Measurements from ENCODE around the gene MYO3A.

Gene MYO3A

DNA sequence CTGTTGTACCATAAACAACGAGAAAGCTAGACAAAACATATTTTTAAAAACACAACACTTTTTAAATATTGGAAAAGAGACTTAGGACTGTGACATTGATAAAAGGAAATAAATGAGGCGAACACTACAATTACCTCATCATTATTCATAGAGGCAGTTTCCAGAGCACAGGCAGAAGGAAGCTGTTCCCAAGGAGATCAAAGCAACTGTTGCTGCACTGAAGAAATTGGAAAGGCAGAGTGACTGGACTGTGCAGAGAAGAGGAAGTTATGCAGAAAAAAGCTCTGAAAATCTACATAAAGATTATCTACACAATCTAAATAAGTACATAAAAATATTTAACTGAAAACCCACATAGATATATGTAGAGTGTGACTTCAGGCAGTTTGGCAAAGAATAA is 32.8 kb downstream of the MYO3A start:
- in situ Hi-C loops (cut with HindIII; ENCODE audit: low sequenced_read_pairs): no loop called here
- no peak for DNase-seq (ENCODE audit: low read depth)
- H3K4me3 ChIP-seq (ENCODE audit: low read depth, low read length): no peak overlapping the region
- TF ChIP-seq, protein P1, sequence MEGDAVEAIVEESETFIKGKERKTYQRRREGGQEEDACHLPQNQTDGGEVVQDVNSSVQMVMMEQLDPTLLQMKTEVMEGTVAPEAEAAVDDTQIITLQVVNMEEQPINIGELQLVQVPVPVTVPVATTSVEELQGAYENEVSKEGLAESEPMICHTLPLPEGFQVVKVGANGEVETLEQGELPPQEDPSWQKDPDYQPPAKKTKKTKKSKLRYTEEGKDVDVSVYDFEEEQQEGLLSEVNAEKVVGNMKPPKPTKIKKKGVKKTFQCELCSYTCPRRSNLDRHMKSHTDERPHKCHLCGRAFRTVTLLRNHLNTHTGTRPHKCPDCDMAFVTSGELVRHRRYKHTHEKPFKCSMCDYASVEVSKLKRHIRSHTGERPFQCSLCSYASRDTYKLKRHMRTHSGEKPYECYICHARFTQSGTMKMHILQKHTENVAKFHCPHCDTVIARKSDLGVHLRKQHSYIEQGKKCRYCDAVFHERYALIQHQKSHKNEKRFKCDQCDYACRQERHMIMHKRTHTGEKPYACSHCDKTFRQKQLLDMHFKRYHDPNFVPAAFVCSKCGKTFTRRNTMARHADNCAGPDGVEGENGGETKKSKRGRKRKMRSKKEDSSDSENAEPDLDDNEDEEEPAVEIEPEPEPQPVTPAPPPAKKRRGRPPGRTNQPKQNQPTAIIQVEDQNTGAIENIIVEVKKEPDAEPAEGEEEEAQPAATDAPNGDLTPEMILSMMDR (IDR thresholded peaks at IDR 0.05; ENCODE audit: low read depth, low read length, missing control alignments): no peak

DNA sequence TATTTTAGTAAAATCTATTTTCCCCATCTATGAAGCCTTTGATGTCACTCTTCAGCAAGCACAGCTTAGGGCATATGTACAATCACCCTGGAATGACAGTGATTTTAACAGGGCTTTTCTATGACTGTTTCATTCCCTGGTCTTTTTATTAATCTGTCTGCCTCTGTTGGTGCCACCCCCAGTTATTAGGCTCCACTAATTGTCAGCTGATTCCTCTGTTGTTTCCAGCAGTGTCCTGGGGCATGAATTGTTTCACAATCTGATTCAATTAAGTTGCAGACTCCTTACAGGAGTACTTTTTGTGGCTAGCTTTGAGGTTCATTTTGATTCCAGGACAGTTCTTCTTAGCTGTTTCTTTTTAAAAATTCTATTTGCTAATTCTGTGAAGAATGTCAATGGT is 38.6 kb downstream of the MYO3A start:
- no peak for DNase-seq (ENCODE audit: low read depth)
- TF ChIP-seq, protein P1 (IDR thresholded peaks at IDR 0.05; ENCODE audit: low read depth, low read length, missing control alignments): no peak
- in situ Hi-C loops (cut with HindIII; ENCODE audit: low sequenced_read_pairs): no loop called here

DNA sequence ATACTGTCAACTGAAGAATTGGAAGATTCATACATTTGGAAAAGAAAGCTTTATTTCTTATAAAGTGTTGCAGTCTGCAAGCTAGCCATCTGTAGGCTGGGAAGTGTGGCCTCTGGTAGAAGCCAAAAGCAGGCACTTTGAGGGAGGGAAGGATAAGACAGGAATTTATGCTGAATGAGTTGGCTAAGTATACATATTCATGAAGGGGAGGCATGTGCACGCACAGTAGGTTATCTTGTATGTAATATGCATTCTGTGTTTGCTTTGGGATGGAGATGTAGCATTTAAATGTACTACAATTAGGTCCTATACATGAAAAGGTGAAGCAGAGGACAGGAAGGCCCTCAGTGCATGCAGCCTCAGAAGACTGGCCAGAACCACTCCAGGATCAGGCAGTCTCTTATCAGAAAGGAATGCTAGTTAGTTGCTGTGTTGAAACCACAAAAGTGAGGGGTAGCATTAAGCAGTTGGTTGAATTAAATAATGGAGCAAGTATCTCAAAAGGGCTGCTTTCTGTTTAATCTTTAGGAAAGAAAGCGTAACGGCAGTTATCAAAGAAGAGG is 40.9 kb downstream of the MYO3A start:
- H3K4me3 ChIP-seq (ENCODE audit: low read depth, low read length): no peak overlapping the region
- peak; percentile 8 for DNase-seq (ENCODE audit: low read depth)
- TF ChIP-seq, protein P1 (IDR thresholded peaks at IDR 0.05; ENCODE audit: low read depth, low read length, missing control alignments): no peak
- in situ Hi-C loops (cut with HindIII; ENCODE audit: low sequenced_read_pairs): no loop called here

More for the DNA sequence above, 38.6 kb downstream of the MYO3A start:
- H3K4me3 ChIP-seq (ENCODE audit: low read depth, low read length): no peak overlapping the region

DNA sequence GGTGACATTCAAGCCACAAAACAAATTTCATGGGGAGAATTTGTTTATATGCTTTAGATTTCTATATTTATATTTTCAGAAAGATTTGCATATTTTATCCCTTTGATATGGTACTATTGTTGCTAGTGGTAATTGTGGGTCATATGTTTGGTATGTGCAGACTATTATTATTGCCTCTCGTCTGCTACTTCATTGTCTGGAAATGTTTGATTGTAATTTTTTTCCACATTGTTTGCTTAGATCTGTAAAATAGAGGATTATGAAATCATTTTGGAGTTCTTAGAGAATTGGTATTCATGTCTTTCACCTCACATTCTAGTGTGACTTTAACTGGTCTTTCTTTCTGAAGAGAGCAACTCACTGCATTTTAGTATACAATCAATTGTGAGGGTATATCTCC is 44.7 kb downstream of the MYO3A start:
- in situ Hi-C loops (cut with HindIII; ENCODE audit: low sequenced_read_pairs): no loop called here
- TF ChIP-seq, protein P1 (IDR thresholded peaks at IDR 0.05; ENCODE audit: low read depth, low read length, missing control alignments): no peak
- DNase-seq (ENCODE audit: low read depth): peak; percentile 15
- no peak overlapping the region for H3K4me3 ChIP-seq (ENCODE audit: low read depth, low read length)

DNA sequence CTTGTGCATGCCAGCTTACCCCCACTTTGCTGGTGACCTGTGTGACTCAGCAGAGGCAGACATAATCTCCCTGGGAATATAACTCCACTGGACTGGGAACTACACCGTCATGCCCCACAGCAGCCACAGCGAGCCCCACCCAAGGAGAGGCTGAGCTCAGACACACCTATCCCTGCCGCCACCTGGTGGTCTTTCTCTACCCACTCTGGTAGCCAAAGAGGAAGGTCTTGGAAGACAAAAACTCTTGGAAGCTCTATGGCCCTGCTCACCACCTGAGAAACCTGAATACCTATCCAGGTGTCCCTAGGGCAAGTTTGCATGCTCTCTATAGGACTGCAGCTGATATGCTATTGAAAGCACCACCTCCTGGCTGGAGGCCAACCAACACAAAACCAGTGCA is 48.1 kb downstream of the MYO3A start:
- in situ Hi-C loops (cut with HindIII; ENCODE audit: low sequenced_read_pairs): no loop called here
- DNase-seq (ENCODE audit: low read depth): no peak
- no peak overlapping the region for H3K4me3 ChIP-seq (ENCODE audit: low read depth, low read length)
- TF ChIP-seq, protein P1 (IDR thresholded peaks at IDR 0.05; ENCODE audit: low read depth, low read length, missing control alignments): no peak

DNA sequence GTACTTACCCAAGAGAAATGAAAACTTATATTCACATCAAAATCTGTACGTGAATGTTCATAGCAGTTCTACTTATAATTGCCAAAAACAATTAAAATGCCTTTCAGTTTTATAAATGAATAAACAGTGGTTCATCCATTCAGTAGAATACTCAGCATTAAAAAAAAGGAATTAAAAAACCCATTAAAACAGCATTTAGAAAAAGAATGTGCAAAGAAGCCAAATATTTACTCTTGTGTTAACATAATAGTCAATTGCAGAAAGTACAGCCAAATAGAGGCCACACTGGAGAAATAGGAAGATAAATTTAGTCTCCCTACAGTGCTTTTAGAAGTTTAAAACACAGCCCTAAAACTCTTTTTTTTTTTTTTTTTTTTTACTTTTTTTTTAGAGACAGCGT is 54.6 kb downstream of the MYO3A start:
- in situ Hi-C loops (cut with HindIII; ENCODE audit: low sequenced_read_pairs): no loop called here
- TF ChIP-seq, protein P1 (IDR thresholded peaks at IDR 0.05; ENCODE audit: low read depth, low read length, missing control alignments): no peak

More for the DNA sequence above, 54.6 kb downstream of the MYO3A start:
- no peak overlapping the region for H3K4me3 ChIP-seq (ENCODE audit: low read depth, low read length)
- DNase-seq (ENCODE audit: low read depth): no peak
